Placental epithelial cell (primary cell): Measurements from ENCODE around the gene FBXO38. TPM values are rescaled to one million over a fixed set of nuclear protein-coding genes. Genes with fewer than 3 reads are reported as not detected.

Experiments used
- small RNA-seq: library from RNA; depleted of rRNA; stranded (forward); fragments of <200 nt; gene quantifications from one replicate; pipeline ENCODE3, GENCODE V24; 2012
- total RNA-seq: library from RNA; depleted of rRNA; stranded (reverse); fragments of >200 nt; gene quantifications from 2 replicates; pipeline ENCODE4 v1.2.3, GENCODE V29; 2012

The FBXO38 gene
- 61.7 and 72.2 TPM in 2 replicates for total RNA-seq

GRCh38 chr5:148383564-148384379, at the start of gene FBXO38:
FBXO38 (plus strand) TSS chr5:148383958; CDS start chr5:148394777, 10,819 bp downstream.

GRCh38 chr5:148335259-148335658, 48.5 kb upstream of the FBXO38 start, which contains the start of gene SPINK9:
SPINK9 (plus strand) TSS chr5:148335559; CDS start chr5:148335614, 55 bp downstream.

Small RNA genes within 50 kb of the gene (small RNA-seq; reads per million reads assigned to genes)
- gene RF00017: not detected

Other genes with a start within 250 kb of the FBXO38 start
- not detected in 2 replicates for gene SPINK14, start 215.4 kb upstream of the FBXO38 start, total RNA-seq
- 0.39 TPM in 1 of 2 replicates, not detected in the other for gene SPINK6, start 180.9 kb upstream of the FBXO38 start, total RNA-seq
- gene MARCOL, start 145.4 kb upstream of the FBXO38 start, total RNA-seq: not detected in 2 replicates
- not detected in 2 replicates for gene SPINK13, start 115.2 kb upstream of the FBXO38 start, total RNA-seq
- gene SPINK7, start 71.5 kb upstream of the FBXO38 start, total RNA-seq: not detected in 2 replicates
- gene SPINK9, start 48.4 kb upstream of the FBXO38 start, total RNA-seq: not detected in 2 replicates